HepG2 (cell line): Measurements from ENCODE around the gene IL2RA. TPM values are rescaled to one million over a fixed set of nuclear protein-coding genes. Genes with fewer than 3 reads are reported as not detected.

ENCODE experiments used
- ATAC-seq: fragments of 200-7000 bp; cut with Tn5 transposase; 3 replicates; pipeline ENCODE4 v1.9.1; 2020; ENCODE audit warnings: mild to moderate bottlenecking, moderate library complexity
- BruUV-seq: library from RNA; stranded (reverse); fragments of 400-500 nt; replicated peaks from 2 replicates; lab custom pipeline; 2021; lab: Mats Ljungman, UMichigan
- CTCF ChIA-PET: fragments of 300-600 bp; formaldehyde crosslinking; extraction: SDS; loops from one replicate; lab custom pipeline; 2021; ENCODE audit warnings: low total read pairs, inconsistent platforms, low intra/inter-chr PET ratio; lab: Yijun Ruan, JAX
- POLR2A ChIA-PET: fragments of 350-600 bp; sonication (Branson Sonifier 250); formaldehyde crosslinking; loops from one replicate; lab custom pipeline; 2020; ENCODE audit warnings: antibody characterized with exemption, inconsistent platforms; lab: Yijun Ruan, JAX
- DNase-seq: peaks from one replicate; pipeline ENCODE4 v3.0.0-alpha.2; 2015; ENCODE audit warnings: low spot score
- FAIRE-seq: peaks from 3 replicates; lab custom pipeline; 2011; peaks lifted over from hg19 to GRCh38; lab: Jason Lieb, UNC
- H2AFZ ChIP-seq: one replicate; pipeline ENCODE4 v1.6.1; 2011; ENCODE audit warnings: low read length, inconsistent platforms
- H3K27ac ChIP-seq: fragments of 300-600 bp; 3 replicates; pipeline ENCODE4 v1.8.0; 2011; ENCODE audit warnings: mixed run types, mild to moderate bottlenecking, mixed read lengths, low read length, inconsistent platforms; ENCODE audit not compliant: insufficient read depth; ENCODE audit errors: extremely low read length
- H3K27me3 ChIP-seq, 2 experiments: fragments of 200-600 bp in 1 of 2; 2 replicates in 1 of 2; 3 replicates in 1 of 2; pipeline versions ENCODE4 v1.6.0 to v1.8.0; 2011; ENCODE audit warnings: low read length in 2 of 2, mild to moderate bottlenecking in 2 of 2, moderate library complexity in 2 of 2, inconsistent platforms in 1 of 2; ENCODE audit not compliant: insufficient read depth in 2 of 2, control insufficient read depth in 1 of 2
- H3K36me3 ChIP-seq, 2 experiments: fragments of 200-600 bp in 1 of 2; replicated peaks in 1 of 2; 2 replicates in 1 of 2; 3 replicates in 1 of 2; pipeline versions ENCODE4 v1.5.1 to v1.8.0; 2011; ENCODE audit warnings: low read length in 2 of 2, inconsistent platforms in 1 of 2; ENCODE audit not compliant: insufficient read depth in 2 of 2, control insufficient read depth in 1 of 2
- H3K4me1 ChIP-seq: 2 replicates; pipeline ENCODE4 v1.5.1; 2012; ENCODE audit warnings: low read length, inconsistent platforms; ENCODE audit not compliant: insufficient read depth
- H3K4me2 ChIP-seq: 2 replicates; pipeline ENCODE4 v1.6.0; 2011; ENCODE audit warnings: low read depth, low read length, inconsistent platforms
- H3K4me3 ChIP-seq, 3 experiments: fragments of 200-600 bp in 1 of 3; sonication (generic), shearing (Covaris generic) in 1 of 3; replicated peaks in 1 of 3; 2 replicates each; pipeline ENCODE4 v1.5.1; 2011 to 2016; ENCODE audit warnings: low read length in 3 of 3, inconsistent platforms in 2 of 3, low read depth in 2 of 3, mild to moderate bottlenecking in 2 of 3, control low read depth in 1 of 3, mixed read lengths in 1 of 3; ENCODE audit not compliant: insufficient read depth in 1 of 3
- H3K79me2 ChIP-seq: one replicate; pipeline ENCODE4 v1.6.1; 2011; ENCODE audit warnings: low read length, inconsistent platforms; ENCODE audit not compliant: insufficient read depth
- H3K9ac ChIP-seq: 2 replicates; pipeline ENCODE4 v1.6.0; 2011; ENCODE audit warnings: mild to moderate bottlenecking, low read depth, low read length, inconsistent platforms; ENCODE audit not compliant: insufficient read depth
- H3K9me3 ChIP-seq: 2 replicates; pipeline ENCODE4 v1.5.1; 2012; ENCODE audit warnings: mild to moderate bottlenecking, low read length
- H4K20me1 ChIP-seq: 2 replicates; pipeline ENCODE4 v1.6.0; 2011; ENCODE audit warnings: inconsistent platforms, mild to moderate bottlenecking, low read length, moderate library complexity; ENCODE audit not compliant: insufficient read depth
- ARNTL ChIP-seq: sonication (generic); formaldehyde crosslinking; IDR thresholded peaks from 2 replicates; pipeline ENCODE4 v1.4.0; 2020; ENCODE audit warnings: mild to moderate bottlenecking, missing genetic modification reagents
- CENPT ChIP-seq: sonication (generic); formaldehyde crosslinking; IDR thresholded peaks from 2 replicates; pipeline ENCODE4 v1.8.0; 2022; ENCODE audit warnings: low read depth, mild to moderate bottlenecking, moderate library complexity, missing genetic modification reagents
- ZNF891 ChIP-seq: sonication (generic); formaldehyde crosslinking; IDR thresholded peaks from 2 replicates; pipeline ENCODE4 v1.5.0; 2020; ENCODE audit warnings: mild to moderate bottlenecking, missing genetic modification reagents
- WGBS: methylation state at CpG from one replicate; pipeline ENCODE4 v1.1.6; 2017; ENCODE audit warnings: low lambda C conversion rate; 5-methylcytosine and 5-hydroxymethylcytosine counted together
- in situ Hi-C: cut with HindIII; loops from 2 replicates; pipeline ENCODE4 v1.10.0; 2017; ENCODE audit warnings: low pct_unique_long_range_greater_than_20kb; ENCODE audit not compliant: extremely low pct_ligation_motif_present
- intact Hi-C: fragments of 100-400 bp; cut with micrococcal nuclease; formaldehyde crosslinking; loops from one replicate; pipeline ENCODE4 v1.10.0; 2022; ENCODE audit not compliant: unreplicated experiment
- polyA plus RNA-seq, 8 experiments: library from polyadenylated mRNA; depleted of rRNA in 3 of 8; stranded (reverse) in 7 of 8; unstranded in 1 of 8; fragments of >200 nt; fragmentation: Illumina TruSeq in 4 of 8; extraction: Trizol in 4 of 8; gene quantifications; 2 replicates each; pipeline versions ENCODE4 v1.2.1 to v1.2.3, GENCODE V29; 2011 to 2016; ENCODE audit warnings: low read depth in 4 of 8, missing spikeins in 1 of 8, mixed read lengths in 1 of 8; ENCODE audit not compliant: insufficient read depth in 1 of 8
- total RNA-seq, 5 experiments: library from RNA; depleted of rRNA; stranded (reverse); fragments of >200 nt; fragmentation: Illumina TruSeq; extraction: Trizol; gene quantifications; 2 replicates each; pipeline ENCODE4 v1.2.3, GENCODE V29; 2016; ENCODE audit warnings: low read depth in 1 of 5
- TF ChIP-seq, protein P1 (sequence below): sonication (generic); formaldehyde crosslinking; IDR thresholded peaks from 2 replicates; pipeline ENCODE4 v1.4.0; 2020; ENCODE audit warnings: missing genetic modification reagents, borderline replicate concordance

IL2RA gene
- total and polyA plus RNA-seq, 2 of the 13 experiments (the other 11 are each of a cell fraction or from before 2014, with no cell fraction given): not detected

GRCh38 chr10:5964736-5965135 lies 97.4 kb downstream of the IL2RA start:
- no peak for ATAC-seq
- no peak for DNase-seq

More at GRCh38 chr10:5964736-5965135, 97.4 kb downstream of the IL2RA start:
- no peak overlapping the region for H2AFZ ChIP-seq
- ChIA-PET CTCF (no interaction called here), POLR2A (no interaction called here)
- no peak for FAIRE-seq
- peaks cover 6% of the 10 kb centered on the region for H3K4me1 ChIP-seq
- H3K27me3 ChIP-seq: peaks cover 0 to 1% of the 10 kb centered on the region in 2 experiments; a peak in 1 of 5 replicates
- H3K9ac ChIP-seq: no peak overlapping the region
- H4K20me1 ChIP-seq: no peaks in the 10 kb centered on the region
- no peaks in the 10 kb centered on the region for H3K36me3 ChIP-seq
- no peaks in the 10 kb centered on the region for H3K9me3 ChIP-seq
- intact Hi-C loops: no loop called here
- no peak overlapping the region for H3K4me2 ChIP-seq
- TF ChIP-seq ZNF891 (CRISPR knock-in tag) (no peak), ARNTL (CRISPR knock-in tag) (no peak), CENPT (CRISPR knock-in tag) (no peak)
- TF ChIP-seq, protein P1, sequence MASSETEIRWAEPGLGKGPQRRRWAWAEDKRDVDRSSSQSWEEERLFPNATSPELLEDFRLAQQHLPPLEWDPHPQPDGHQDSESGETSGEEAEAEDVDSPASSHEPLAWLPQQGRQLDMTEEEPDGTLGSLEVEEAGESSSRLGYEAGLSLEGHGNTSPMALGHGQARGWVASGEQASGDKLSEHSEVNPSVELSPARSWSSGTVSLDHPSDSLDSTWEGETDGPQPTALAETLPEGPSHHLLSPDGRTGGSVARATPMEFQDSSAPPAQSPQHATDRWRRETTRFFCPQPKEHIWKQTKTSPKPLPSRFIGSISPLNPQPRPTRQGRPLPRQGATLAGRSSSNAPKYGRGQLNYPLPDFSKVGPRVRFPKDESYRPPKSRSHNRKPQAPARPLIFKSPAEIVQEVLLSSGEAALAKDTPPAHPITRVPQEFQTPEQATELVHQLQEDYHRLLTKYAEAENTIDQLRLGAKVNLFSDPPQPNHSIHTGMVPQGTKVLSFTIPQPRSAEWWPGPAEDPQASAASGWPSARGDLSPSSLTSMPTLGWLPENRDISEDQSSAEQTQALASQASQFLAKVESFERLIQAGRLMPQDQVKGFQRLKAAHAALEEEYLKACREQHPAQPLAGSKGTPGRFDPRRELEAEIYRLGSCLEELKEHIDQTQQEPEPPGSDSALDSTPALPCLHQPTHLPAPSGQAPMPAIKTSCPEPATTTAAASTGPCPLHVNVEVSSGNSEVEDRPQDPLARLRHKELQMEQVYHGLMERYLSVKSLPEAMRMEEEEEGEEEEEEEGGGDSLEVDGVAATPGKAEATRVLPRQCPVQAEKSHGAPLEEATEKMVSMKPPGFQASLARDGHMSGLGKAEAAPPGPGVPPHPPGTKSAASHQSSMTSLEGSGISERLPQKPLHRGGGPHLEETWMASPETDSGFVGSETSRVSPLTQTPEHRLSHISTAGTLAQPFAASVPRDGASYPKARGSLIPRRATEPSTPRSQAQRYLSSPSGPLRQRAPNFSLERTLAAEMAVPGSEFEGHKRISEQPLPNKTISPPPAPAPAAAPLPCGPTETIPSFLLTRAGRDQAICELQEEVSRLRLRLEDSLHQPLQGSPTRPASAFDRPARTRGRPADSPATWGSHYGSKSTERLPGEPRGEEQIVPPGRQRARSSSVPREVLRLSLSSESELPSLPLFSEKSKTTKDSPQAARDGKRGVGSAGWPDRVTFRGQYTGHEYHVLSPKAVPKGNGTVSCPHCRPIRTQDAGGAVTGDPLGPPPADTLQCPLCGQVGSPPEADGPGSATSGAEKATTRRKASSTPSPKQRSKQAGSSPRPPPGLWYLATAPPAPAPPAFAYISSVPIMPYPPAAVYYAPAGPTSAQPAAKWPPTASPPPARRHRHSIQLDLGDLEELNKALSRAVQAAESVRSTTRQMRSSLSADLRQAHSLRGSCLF: no peak
- TF ChIP-seq, all 625 proteins: peak for 0
- in situ Hi-C loops: no loop called here
- H3K4me3 ChIP-seq: no peak overlapping the region
- 61% methylated on average over 8 of the region's 13 CpGs for WGBS
- no peaks in the 10 kb centered on the region for H3K79me2 ChIP-seq
- no TSS peak for BruUV-seq
- H3K27ac ChIP-seq: no peak overlapping the region
